Stimulated activated CD8-positive, alpha-beta memory T cell treated with anti-CD3 and anti-CD28 coated beads, Interleukin-15, amount 100 ng/mL, for 4 hours (primary cell): ENCODE data around the gene PDCD4.

Experiments used
- DNase-seq, 2 donors: peaks; one replicate each; pipeline ENCODE4 v3.0.0-alpha.2; 2020; ENCODE audit warnings: low read depth in 2 of 2

PDCD4 gene

DNA sequence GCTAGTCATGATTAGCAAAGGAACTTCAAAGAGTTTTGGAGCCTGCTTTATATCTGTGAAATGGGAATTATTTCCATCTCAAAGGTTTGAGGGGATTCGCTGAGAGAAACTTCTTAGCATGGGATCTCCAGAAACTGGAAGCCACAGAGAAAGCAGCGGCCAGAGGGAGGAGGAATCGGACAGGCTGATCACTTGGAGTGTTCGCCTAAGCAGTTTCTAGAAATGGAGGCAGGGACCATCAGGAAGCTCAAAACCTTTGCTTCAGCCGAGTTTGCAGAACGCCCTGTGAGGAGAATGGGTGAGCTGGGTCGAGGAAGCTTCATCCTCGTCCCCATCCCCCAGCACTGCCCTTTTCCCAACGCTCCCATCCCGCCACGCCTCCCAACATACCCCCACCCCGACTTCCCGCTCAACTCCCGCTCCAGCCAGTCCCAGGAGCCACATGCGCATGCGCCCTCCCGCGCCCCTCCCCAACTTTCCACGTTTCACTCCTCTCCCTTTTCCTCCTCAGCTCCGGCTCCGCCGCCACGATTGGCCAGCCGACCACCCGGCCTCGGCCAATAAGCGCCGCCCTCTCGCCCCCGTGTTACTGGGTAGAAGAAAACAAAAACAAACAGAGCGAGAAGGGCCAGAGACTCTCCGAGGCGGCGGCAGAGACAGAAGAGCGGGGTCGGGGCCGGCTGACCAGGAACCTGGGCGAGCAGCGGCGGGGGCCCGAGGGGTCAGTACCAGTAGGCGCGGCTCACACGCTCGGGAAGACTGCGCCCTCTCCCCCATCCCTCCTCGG, at the start of gene PDCD4:
TSS of gene PDCD4 (plus strand) at position 631 of the 787 bp plus-strand sequence. CDS start 4,100 bp downstream, outside the sequence.
- peak; percentile 85 to 91 for DNase-seq

DNA sequence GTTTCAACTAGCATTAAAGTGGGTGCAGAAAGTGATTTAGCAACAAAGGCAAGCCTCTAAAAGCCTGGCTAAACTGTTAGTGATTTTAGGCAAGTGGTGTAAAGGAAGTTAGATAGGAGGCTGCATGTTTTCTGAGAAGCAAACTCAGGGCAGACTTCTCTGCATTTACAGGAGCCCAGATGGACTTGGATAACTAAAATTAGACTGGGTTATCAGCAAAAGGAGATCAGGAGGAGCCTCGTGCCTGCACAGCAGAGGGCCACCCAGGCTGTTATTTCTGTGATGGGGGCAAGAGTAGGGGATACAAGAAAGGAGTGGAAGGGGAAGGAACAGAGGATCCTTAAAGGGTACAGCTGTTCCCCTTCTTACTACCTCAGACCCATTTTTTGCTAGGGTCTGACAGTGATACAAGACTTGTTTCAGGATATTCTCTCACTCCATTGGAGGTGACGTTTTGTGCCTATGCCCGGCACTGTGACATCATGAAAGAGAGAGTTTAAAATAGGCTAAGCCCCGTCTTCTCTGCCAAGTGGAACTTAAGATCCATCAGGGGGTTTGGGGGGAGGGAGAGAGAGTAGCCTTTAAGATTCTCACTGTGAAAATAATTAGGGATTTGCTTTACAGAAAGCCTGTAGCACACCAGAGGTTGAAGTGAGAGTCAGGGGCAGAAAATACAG, 49.6 kb upstream of the PDCD4 start:
- DNase-seq, result no peak

DNA sequence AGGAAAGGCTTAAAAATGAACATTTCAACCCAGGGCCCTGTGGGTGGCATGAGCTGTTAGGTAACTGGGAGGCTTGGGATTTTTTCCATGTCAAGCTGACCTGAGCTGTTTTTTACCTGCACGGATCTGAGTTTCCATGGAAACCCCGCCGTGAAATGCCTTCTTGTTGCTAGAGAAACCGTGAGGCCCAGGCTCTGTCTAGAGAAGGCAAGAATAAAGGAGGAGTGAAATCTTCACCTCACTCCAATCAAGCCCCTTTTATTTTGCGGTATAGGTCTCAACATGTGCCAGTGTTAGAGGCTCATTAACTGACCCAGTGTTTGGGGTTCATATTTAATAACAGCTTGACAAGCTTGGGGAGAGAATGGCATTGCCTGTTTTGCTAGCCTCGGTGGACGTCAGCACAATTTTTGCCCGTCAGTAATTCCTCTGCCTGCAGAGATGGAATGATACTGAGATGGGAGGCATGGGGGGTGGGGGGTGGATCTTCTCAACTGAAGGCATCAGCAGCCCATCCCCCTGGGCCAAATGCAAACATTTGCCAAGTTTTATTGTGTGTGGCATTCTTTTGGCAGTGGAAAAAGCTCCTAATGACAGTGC, 48.9 kb upstream of the PDCD4 start:
- DNase-seq, result no peak

- no peak for DNase-seq
Measured at GRCh38 chr10:110824152-110824441, 47.6 kb upstream of the PDCD4 start.

- DNase-seq, result no peak
Measured at GRCh38 chr10:110824660-110825059, 47.1 kb upstream of the PDCD4 start.

- DNase-seq, result no peak
Measured at GRCh38 chr10:110825508-110825907, 46.2 kb upstream of the PDCD4 start.

DNA sequence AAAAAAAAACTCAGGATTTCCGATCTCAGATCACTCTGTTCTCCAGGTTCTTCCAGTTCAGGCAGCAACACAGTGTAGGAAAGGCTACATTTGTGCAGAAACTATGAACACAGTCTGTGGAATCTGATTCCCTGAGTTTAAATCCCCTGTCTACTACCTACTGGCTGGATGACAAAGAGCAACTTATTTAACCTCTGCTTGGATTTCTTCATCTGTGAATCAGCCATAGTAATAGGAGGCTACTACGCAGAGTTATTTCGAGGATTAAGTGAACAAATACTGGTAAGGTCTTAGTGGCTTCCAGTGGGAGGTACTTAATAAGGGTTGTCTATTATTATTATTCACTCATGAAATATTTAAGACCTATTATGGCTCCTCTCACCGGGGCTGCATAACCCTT, 44.3 kb upstream of the PDCD4 start:
- DNase-seq, result no peak

DNA sequence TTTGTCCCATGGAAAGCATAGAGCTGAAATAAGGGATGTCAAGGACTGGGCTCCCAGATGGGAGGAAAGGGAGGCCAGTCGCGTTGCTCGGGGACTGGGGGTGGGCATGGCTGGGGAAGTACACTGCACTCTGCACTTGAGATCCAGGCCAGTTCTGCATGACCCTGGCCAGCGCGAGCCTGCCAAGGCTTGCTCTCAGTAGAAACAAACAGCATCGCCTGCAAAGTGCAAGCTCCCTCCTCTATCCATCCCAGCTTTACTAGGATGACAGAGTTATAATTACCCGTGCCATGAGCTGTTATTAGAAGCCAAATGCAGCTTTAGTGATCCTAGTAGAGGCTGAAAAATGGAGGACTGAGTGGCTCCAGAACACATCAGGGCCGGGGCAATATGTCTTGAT, 43.9 kb upstream of the PDCD4 start:
- no peak for DNase-seq

DNA sequence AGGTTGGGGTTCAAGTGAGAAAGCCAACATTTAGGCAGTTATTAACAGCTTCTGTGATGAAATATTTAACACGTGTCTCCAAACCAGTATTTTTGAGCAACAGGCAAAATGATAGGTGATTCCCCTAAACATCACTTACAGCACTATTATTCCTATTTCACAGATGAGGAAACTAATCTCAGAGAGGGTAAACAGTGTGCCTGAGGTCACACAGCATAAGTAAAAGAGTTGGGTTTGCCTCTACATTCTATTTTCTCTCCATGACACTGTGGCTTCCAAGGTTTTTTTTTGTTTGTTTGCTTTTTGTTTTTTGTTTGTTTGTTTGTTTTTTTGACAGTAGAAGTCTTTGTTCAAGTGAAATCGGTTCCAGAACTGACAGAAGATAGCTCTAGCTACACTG, 43.2 kb upstream of the PDCD4 start:
- DNase-seq, result no peak

DNA sequence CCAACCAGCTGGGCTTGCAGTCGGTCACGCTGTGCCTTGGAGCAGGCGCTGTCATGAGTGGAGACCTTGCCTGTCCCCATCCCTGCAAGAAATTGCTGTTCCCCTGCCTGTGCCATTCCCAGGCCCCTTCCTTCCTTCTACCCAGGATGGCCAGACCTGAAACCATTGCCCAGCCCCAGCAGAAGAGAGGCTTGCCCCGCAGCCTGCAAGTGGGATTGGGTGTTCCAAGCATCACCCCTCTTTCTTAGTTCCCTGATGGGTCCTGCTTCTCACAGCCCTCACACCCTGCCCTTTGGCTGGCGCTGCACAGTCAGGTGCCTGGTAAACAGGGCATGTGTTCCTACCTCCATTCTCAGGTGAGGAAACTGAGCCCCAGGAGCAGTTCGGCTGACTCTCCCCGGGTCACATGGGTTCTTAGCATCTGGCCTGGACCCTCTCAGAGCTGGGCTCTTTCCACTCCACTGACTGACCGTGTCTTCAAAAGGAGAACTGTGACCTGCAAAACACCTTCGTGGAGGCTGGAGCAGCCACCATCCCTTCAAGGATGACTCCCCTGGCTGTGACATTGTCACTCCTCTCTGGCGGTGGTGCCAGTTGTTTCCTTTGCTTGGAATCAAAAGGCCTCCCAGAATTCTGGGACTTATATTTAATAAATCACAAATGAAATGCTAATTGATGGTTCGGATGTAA, 41.9 kb upstream of the PDCD4 start:
- no peak for DNase-seq

GRCh38 chr10:110833234-110833940, 38.3 kb upstream of the PDCD4 start:
- DNase-seq, result no peak

DNA sequence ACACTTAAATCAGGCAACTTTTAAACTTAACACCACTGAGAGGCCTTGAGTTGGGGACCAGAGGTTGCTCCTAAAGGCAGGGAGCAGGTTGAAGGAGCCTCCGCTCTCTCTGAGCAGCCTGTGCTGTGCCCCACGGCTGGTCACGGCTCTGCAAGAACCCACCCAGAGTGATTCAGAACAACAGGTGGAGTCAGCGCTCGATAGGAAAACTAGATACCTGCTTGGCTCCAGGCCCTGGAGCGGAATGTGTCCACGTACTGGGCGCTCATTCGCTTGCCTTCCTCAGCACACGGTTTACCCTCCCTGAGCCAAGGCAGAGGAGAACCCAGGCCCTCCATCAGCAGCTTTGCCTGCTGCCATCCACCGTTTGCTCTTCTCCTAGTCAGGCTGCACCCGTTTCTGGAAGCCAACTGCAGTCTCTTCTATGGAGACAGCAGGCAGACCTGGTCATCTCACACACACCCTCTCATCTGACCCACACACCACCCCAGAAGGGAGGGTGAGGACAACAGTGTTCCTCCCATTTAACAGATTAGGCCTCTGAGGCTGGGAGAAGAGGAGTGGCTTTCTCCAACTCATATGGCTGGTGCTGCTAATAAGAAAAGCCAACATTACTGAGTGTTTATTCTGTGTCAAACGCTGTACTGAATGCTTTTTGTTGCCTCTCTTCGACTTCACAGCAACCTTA, 37.6 kb upstream of the PDCD4 start:
- no peak for DNase-seq

DNA sequence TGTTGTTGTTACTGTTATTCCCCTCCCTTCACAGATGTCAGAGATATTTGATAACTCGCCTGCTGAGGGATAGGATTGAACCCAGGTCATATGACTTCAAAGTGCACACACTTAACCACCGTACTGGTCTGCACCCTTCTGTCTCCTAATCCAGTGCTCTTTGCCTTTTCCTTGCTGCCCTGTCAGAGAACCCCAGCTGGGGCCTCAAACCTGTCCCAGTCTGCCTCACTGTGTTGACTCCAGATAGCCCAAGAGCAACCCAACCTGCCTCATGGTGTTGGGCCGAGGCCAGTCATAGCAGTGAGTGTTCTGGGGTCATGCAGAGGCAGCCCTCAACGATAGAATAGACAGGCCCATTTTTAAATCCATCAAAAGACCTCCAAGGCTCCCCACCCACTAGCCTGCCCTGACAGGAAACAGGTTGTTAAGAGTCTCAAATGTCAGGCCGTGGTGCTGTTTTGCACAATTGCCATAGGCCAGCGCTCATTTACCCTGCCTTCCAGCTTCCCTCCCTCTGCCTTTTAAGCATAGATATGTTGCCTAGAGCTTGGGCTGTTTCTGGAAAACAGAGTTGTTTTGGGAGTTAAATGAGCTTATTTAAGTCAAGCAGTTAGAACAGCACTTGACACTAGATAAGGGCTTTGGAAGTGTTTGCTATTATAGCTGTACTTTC, 37.0 kb upstream of the PDCD4 start:
- DNase-seq, result no peak

GRCh38 chr10:110835841-110836240, 35.9 kb upstream of the PDCD4 start:
- no peak for DNase-seq

GRCh38 chr10:110836706-110837105, 35.0 kb upstream of the PDCD4 start:
- DNase-seq, result no peak

DNA sequence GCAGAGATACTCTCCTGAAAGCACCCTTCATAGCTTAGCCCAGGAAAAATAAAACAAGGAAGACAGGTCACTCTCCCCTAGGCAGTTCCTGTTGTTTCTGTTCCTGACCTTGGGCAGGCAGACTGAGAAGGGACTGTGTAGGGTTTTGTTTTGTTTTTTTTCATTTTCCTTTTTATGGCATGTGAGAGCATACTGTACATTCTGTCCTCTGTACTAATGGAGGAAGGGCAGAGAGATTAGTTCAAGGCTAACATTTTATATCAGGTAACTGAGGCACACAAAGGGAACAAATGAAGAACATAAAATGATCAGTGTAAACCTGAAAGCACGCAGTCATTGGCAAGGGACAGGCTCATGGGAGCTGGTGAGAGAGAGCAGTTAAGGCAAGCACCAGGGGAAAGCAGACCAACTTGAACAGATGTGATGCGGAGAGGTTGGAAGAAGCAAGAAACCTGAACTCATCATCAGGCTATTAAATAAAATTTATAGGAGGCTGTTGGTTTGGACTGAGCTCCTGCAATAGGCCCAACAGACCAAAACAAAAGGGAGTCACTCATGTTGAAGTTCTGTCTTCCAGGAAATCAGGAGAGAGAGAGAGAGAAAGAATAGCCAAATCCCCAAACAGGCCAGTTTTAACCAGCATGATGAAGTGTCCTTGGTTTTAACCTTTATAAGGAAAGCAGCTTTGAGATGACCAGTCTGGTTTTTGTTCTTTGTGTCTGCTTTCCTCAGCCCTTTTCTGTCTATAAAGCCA, 34.1 kb upstream of the PDCD4 start:
- no peak for DNase-seq

DNA sequence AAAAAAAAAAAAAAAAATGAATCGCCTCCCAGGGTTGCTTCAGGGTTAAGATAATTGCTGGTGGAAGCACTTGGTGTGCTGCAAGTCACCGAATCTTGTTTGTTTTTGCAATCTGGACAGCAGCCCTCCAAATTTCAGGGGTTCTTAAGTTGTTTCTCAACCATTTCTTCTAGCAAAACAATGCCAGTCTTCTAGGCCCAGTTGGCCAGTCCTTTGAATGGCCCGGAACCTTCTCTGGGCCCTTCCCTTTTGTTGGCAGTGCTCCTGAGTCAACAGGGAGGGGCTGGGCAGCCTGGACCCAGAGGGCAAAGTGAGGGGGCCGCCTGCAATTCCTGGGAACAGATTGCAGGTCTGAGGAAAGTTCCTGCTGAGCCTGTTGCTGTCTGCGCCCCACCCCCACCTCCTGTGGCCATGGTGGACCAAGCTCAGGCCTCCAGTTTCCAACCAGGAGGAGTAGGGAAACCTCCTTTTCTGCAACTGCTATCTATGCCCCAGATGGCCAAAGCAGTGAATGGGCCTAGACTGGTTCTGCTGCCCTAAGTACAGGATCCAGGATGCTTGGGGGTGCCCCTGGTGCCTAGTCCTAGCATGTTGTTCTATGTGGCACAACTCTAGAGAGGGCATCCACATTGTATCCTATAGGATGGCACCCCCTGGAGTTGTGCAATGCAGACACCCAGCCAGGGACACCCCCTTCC, 31.4 kb upstream of the PDCD4 start:
- no peak for DNase-seq

DNA sequence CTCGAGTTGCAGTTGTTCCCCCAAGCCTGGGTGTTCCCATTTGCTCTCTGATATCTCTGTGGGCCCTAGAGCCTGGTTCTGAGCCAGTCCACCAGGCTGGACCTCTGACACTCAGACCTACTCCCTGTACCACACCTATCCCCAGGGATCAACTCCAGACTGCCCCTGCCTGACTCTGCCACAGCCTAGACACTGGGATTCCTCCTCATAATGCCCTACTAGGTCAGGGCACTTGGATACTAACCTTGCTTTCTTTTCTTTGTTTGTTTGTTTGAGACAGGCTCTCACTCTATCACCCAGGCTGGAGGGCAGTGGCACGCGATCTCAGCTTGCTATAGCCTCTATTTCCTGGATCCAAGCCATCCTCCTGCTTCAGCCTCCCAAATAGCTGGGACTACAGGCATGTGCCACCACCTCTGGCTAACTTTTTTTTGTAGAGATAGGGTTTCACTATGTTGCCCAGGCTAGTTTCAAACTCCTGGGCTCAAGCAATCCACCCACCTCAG, 30.8 kb upstream of the PDCD4 start:
- DNase-seq, result no peak

DNA sequence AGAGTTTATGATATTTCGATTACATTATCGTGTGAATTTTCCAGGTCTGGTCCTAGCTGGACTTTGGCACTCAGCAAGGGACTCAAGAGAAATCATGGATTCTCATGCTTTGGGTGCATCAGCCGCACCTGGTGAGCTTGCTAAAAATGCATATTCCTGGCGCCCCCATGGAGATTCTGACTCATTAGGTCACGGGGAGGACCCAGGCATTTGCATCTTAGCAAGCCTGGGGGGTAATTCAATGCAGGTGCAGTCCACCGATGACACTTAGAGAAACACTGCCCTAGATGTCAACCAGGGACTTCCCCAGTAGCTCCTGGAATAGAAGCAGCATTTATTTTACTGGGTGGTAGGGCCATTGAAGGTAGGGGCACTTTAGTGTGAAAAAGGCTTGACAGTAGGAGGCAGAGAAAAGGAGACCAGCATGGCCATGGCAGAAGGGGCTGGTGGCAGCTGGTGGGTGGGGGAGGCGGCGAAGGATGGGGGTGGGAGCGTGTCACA, 29.9 kb upstream of the PDCD4 start:
- DNase-seq, result no peak
